T-helper 2 cell treated with Interferon-gamma antibody and Interleukin-4, amounts not matched to agents 5 μg/mL and 100 μg/mL, for 36 hours (primary cell): ENCODE results near the gene ROBO1.

Experiments used
- DNase-seq: peaks from one replicate; pipeline ENCODE4 v3.0.0; 2021; ENCODE audit warnings: low spot score
- H3K27ac Mint-ChIP-seq: one replicate; pipeline ENCODE4 v1.8.0; 2021; ENCODE audit warnings: mild to moderate bottlenecking, mixed read lengths
- H3K27me3 Mint-ChIP-seq: one replicate; pipeline ENCODE4 v1.8.0; 2021; ENCODE audit warnings: low read depth, mixed read lengths
- H3K36me3 Mint-ChIP-seq: one replicate; pipeline ENCODE4 v1.8.0; 2021; ENCODE audit warnings: low read depth, mixed read lengths
- H3K4me1 Mint-ChIP-seq: one replicate; pipeline ENCODE4 v1.8.0; 2021; ENCODE audit warnings: low read depth, mixed read lengths
- H3K4me3 Mint-ChIP-seq: one replicate; pipeline ENCODE4 v1.8.0; 2022; ENCODE audit warnings: mild to moderate bottlenecking, moderate library complexity, mixed read lengths
- H3K9me3 Mint-ChIP-seq: one replicate; pipeline ENCODE4 v1.8.0; 2021; ENCODE audit warnings: mixed read lengths

Gene ROBO1

DNA sequence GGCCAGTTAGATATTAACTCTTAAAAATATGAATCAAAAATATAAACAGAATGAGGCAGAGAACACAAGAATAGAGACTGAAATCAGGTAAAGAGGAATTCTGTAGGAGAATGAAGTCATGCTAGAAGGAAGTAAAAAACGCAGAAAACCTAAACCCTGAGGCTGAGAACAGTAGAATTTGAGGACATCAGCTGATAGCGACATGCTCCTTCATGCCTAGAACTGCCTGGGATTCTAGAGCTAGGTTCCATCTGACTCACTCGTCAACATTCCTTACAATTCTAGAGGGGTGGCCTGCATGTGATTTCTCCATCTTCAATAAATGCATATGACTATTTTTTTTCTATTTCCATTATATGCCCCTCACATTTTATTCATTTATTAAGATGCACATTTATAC lies 343.0 kb downstream of the ROBO1 start:
- Mint-ChIP-seq H3K27me3 (no peaks in the 10 kb centered on the region), H3K36me3 (no peaks in the 10 kb centered on the region), H3K9me3 (peaks cover 22% of the 10 kb centered on the region), H3K4me3 (no peak overlapping the region), H3K4me1 (no peaks in the 10 kb centered on the region), H3K27ac (no peak overlapping the region)
- no peak for DNase-seq

DNA sequence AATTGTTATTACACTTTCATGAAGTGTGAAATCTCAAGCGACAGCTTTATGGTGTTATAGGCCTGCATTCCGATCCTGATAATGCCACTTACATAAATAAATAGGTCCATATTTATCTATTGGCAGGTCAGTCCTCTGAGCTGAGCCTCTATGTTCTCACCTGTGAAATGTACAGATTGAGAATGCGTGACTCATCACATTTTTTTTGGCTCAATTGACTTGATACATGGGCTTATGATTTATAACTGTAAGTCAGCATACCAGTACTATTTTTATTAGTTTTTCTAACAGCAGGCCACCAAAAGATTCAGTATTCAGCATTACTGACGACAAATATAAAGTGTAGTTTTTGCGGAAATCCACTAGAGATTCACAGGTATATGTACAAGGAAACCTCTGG lies 344.4 kb downstream of the ROBO1 start:
- no peak overlapping the region for H3K27ac Mint-ChIP-seq
- no peaks in the 10 kb centered on the region for H3K27me3 Mint-ChIP-seq
- peaks cover 22% of the 10 kb centered on the region for H3K9me3 Mint-ChIP-seq
- H3K36me3 Mint-ChIP-seq = no peaks in the 10 kb centered on the region
- DNase-seq = no peak
- H3K4me1 Mint-ChIP-seq = no peaks in the 10 kb centered on the region
- H3K4me3 Mint-ChIP-seq = no peak overlapping the region

DNA sequence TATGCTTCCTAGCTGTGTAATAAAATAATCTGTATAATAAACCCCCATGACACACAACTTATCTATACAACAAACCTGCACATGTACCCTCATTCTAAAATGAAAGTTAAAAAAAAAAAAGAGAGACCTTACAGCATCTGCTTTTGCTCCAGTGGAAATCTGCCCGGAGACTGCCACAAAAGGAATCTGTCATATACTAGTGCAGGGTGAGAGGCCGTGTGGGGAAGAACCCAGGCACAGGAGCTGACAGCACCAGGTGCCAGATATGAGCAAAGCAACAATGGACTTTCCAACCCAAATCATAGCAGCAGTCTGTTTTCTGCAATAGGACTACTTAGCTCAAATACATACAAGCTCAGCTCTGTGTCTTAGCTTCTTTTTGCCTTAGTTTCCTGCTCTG lies 346.5 kb downstream of the ROBO1 start:
- no peak overlapping the region for H3K4me3 Mint-ChIP-seq
- no peak overlapping the region for H3K27ac Mint-ChIP-seq
- H3K27me3 Mint-ChIP-seq = no peaks in the 10 kb centered on the region
- H3K4me1 Mint-ChIP-seq = no peaks in the 10 kb centered on the region
- no peak for DNase-seq
- peaks cover 22% of the 10 kb centered on the region for H3K9me3 Mint-ChIP-seq
- no peaks in the 10 kb centered on the region for H3K36me3 Mint-ChIP-seq

DNA sequence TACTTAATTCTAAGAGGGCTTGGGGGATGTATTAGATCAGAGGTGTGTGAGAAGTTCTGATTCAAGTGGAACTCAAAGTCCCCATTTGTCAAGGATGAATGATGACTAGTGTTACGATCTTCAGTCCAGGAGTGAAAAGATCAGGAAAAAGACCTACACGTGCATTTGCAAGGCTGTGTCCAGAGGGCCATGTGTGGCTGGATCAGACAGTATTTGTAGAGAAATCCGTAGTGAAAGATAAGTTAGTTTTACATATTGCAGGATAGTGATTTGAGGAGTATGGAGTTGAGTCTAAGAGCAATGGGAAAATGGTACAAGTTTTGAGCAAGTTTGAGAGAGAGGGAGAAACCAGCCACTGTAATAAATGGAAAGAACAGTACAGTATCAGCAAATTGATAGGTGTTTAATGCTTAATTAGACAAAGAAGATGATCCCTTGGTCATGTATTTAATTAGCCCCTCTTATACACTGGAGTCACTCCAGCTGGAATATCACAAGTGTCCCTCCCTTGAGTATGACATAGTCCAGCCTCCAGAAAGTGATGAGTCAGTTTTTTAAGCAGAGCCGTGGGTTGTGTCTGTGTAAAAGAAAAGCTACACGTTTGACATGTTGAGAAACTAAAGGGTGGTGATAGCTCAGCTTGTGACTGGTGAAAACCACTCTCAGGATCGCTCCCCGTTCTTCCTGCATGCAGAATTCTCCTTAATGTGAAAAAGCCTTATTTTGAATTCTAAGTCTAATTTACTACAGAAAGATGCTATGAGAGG lies 348.8 kb downstream of the ROBO1 start:
- no peak for DNase-seq
- Mint-ChIP-seq H3K9me3 (peaks cover 25% of the 10 kb centered on the region), H3K4me3 (no peak overlapping the region), H3K4me1 (no peaks in the 10 kb centered on the region), H3K27ac (no peak overlapping the region), H3K36me3 (no peaks in the 10 kb centered on the region), H3K27me3 (no peaks in the 10 kb centered on the region)

DNA sequence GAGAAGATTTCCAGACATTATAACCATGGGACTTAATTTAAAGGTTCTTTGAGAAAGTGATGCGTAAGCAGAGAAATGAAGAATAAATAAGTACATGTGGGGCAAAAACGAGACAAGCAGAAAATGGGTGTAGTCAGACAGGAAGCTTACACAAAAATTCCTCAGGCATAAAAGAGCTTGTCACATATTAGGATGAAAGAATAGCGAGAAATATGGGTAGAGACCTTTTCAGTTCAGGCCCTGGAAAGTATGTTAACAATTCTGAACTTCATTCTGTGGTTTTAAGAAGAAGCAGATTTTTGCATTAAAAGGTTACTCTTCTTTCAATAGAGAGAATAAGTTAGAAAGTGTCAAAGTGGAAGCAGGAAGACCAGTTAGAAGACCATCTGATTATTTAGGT lies 352.4 kb downstream of the ROBO1 start:
- no peak overlapping the region for H3K27ac Mint-ChIP-seq

DNA sequence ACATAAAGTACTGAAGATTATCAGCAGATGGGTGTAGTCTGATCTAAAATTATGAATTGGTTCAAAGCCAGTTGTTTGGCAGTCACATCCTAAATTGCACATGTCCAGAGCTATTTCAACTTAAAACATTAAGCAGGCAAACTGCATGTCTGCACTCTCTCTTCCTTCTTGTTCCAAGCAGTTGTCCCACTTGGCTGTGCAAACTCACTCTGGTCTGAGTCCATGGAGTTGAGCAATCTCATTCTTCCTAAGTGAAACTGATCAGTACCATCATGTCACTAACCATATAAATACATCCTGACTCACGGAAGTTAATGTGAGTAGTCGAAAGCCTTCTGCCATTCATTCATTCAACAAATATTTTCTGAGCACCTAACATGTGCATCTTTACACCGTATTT lies 353.0 kb downstream of the ROBO1 start:
- H3K4me3 Mint-ChIP-seq = no peak overlapping the region
- no peaks in the 10 kb centered on the region for H3K27me3 Mint-ChIP-seq
- H3K36me3 Mint-ChIP-seq = no peaks in the 10 kb centered on the region
- no peaks in the 10 kb centered on the region for H3K4me1 Mint-ChIP-seq
- DNase-seq = no peak
- H3K9me3 Mint-ChIP-seq = peaks cover 13% of the 10 kb centered on the region
- H3K27ac Mint-ChIP-seq = no peak overlapping the region

More for the DNA sequence above, 352.4 kb downstream of the ROBO1 start:
- no peaks in the 10 kb centered on the region for H3K4me1 Mint-ChIP-seq
- no peak overlapping the region for H3K4me3 Mint-ChIP-seq
- H3K36me3 Mint-ChIP-seq = no peaks in the 10 kb centered on the region
- H3K9me3 Mint-ChIP-seq = peaks cover 13% of the 10 kb centered on the region
- DNase-seq = no peak
- no peaks in the 10 kb centered on the region for H3K27me3 Mint-ChIP-seq

DNA sequence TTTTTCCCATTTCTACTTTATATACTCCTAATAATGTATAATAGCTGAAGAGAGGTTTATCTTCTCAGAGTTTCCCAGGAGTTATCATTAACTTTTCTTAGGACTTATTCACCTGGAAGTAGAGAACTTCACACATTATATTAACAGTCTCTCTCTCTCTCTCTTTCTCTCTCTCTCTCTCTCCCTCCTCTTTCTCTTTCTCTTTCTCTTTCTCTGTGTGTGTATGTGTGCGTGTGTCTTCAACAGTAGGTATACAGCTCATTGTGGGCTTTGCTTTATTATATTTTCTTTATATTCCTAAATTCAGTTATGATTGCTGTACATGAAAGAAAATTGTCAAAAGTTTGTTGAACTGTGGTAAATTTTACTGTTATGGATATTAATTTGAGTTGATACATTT lies 353.8 kb downstream of the ROBO1 start:
- Mint-ChIP-seq H3K36me3 (no peaks in the 10 kb centered on the region), H3K27ac (no peak overlapping the region), H3K9me3 (peaks cover 13% of the 10 kb centered on the region), H3K4me3 (no peak overlapping the region), H3K4me1 (no peaks in the 10 kb centered on the region), H3K27me3 (no peaks in the 10 kb centered on the region)
- no peak for DNase-seq

DNA sequence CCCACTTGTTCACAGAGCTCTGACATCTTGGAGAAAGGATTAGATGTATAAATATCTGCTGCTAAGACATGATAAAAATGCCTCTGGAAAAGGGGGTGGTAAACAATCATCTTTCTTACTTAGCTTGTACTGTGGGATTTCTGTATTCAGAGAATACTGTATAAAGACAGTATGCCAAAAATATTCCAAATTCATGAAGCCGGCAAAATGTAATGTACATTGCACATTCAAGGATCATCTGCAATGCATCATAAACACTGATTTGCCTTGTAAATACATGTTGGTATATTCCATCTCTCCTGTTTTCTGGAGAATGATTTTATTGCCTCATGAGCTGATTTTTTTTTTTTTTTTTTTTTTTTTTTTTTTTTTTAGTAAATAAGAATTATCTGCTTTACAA lies 355.3 kb downstream of the ROBO1 start:
- no peak for DNase-seq
- no peak overlapping the region for H3K27ac Mint-ChIP-seq
- no peaks in the 10 kb centered on the region for H3K27me3 Mint-ChIP-seq
- H3K36me3 Mint-ChIP-seq = no peaks in the 10 kb centered on the region
- H3K9me3 Mint-ChIP-seq = peaks cover 13% of the 10 kb centered on the region
- H3K4me1 Mint-ChIP-seq = no peaks in the 10 kb centered on the region
- H3K4me3 Mint-ChIP-seq = no peak overlapping the region

DNA sequence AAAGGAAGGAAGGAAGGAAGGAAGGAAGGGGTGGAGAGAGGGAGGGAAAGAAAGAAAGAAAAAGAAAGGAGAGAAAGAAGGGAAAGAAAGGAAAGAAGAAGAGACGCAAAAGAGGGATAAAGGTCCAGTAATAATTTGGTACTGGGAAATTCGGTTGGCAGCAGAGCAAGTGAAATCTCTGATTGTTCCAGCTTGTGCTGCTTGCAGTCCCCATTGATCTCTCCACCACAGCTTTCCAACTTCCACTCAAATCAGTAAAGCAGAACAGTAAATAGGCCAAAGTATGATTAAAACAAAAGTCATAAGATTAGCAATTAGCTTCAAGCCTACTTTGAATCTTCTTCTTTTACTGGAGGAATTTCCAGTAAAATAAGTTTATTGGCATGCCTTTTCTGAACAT lies 357.2 kb downstream of the ROBO1 start:
- no peaks in the 10 kb centered on the region for H3K36me3 Mint-ChIP-seq

DNA sequence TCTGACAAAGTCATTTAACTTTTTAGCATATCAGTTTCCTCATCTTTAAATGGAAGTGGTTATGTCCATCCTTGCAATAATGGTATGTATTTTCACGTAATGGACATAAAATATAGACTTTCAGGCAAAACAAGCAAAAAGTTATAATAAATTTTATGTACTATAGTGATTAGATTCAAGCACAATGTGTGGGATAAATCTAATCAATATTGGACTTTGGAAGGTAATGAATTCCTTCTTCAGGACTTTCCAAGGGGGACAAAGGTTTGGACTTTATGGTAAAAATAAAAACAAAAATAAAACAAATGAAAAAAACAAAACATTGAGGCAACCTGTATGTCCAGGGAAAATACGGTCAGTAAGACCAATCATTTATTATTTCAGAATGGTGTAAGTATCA lies 357.7 kb downstream of the ROBO1 start:
- Mint-ChIP-seq H3K4me3 (no peak overlapping the region), H3K36me3 (no peaks in the 10 kb centered on the region), H3K4me1 (no peaks in the 10 kb centered on the region), H3K27me3 (no peaks in the 10 kb centered on the region), H3K27ac (no peak overlapping the region), H3K9me3 (peaks cover 10% of the 10 kb centered on the region)
- no peak for DNase-seq

More for the DNA sequence above, 357.2 kb downstream of the ROBO1 start:
- no peak overlapping the region for H3K4me3 Mint-ChIP-seq
- no peaks in the 10 kb centered on the region for H3K4me1 Mint-ChIP-seq
- no peak overlapping the region for H3K27ac Mint-ChIP-seq
- no peaks in the 10 kb centered on the region for H3K27me3 Mint-ChIP-seq
- H3K9me3 Mint-ChIP-seq = peaks cover 13% of the 10 kb centered on the region
- DNase-seq = no peak

DNA sequence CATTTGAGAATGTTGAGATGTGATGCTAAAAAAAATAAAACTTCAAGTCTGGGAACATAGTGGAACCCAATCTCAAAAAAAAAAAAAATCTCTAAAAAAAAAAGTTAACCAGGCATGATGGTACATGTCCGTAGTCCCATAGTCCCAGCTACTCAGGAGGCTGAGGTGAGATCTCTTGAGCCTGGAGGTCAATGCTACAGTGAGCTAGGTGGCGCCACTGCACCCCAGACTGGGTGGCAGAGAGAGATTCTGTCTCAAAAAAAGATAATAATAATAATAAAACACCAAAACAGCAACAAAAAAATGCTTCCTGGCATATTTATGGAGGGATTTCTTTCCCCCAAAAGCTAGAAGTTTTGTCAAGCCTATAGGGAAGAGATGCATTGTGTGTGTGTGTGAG lies 361.6 kb downstream of the ROBO1 start:
- Mint-ChIP-seq H3K4me3 (no peak overlapping the region), H3K27ac (no peak overlapping the region), H3K27me3 (no peaks in the 10 kb centered on the region), H3K4me1 (no peaks in the 10 kb centered on the region), H3K9me3 (peaks cover 7% of the 10 kb centered on the region), H3K36me3 (no peaks in the 10 kb centered on the region)
- no peak for DNase-seq

DNA sequence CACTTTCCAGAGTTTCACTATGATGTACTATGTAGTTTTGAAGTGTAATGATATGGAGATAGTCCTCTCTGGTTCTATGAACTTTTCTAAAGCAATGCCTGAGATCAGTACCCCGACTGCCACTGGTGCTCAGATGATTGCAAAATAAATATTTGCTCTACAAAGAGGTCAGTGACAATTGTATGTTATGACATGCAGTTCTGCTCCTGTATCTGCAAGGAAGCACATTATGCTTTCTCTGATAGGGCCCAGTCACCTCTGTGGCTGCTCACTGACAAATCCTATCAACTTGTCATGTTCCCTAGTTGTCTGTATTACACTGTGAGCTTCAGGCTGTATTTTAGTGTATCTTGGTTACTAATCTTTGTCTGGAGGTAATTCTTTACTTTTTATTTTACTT lies 362.6 kb downstream of the ROBO1 start:
- no peaks in the 10 kb centered on the region for H3K4me1 Mint-ChIP-seq
- H3K4me3 Mint-ChIP-seq = no peak overlapping the region
- H3K36me3 Mint-ChIP-seq = no peaks in the 10 kb centered on the region
- no peaks in the 10 kb centered on the region for H3K27me3 Mint-ChIP-seq
- peaks cover 10% of the 10 kb centered on the region for H3K9me3 Mint-ChIP-seq
- no peak overlapping the region for H3K27ac Mint-ChIP-seq
- no peak for DNase-seq

DNA sequence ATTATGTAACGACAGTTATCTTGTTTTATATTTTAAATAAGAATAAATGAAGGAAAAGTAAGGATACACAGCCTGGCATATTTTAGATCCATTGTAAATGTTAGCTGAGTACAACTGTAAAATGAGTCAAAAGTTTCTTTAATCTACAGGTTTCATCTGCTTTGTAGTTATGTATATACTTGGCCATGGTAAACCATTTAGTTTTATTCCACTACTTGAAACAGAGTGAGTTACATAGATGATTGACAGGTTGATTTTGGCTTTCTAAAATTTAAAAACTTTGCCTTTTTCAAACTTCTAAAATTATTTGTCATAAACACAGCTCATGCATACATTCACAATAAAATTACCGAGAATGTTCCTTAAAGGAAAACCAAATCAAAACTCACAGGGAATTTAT lies 371.2 kb downstream of the ROBO1 start:
- no peak for DNase-seq
- Mint-ChIP-seq H3K27ac (no peak overlapping the region), H3K36me3 (no peaks in the 10 kb centered on the region), H3K4me1 (no peaks in the 10 kb centered on the region), H3K27me3 (no peaks in the 10 kb centered on the region), H3K4me3 (no peak overlapping the region), H3K9me3 (peaks cover 25% of the 10 kb centered on the region)

DNA sequence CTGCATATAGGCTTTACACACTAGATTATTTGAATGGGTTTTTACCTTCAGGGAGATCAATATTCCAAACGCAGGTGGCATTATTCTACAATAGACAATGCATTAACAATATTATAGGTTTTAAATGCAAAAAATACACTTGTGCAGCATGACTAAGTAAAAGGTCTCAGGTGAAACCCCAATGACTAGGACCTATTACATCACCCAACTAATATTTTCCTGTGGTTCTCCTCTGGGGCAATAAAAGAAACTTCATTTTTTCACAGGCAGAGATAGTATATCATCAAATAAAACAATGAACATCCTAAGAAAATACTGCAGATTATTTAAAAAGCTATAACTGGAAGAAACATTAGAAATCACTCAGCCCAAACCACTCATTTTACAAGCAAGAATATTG lies 375.3 kb downstream of the ROBO1 start:
- H3K27ac Mint-ChIP-seq = no peak overlapping the region
- H3K27me3 Mint-ChIP-seq = no peaks in the 10 kb centered on the region
- H3K4me1 Mint-ChIP-seq = no peaks in the 10 kb centered on the region
- no peak overlapping the region for H3K4me3 Mint-ChIP-seq
- no peaks in the 10 kb centered on the region for H3K36me3 Mint-ChIP-seq
- H3K9me3 Mint-ChIP-seq = peaks cover 17% of the 10 kb centered on the region
- no peak for DNase-seq

DNA sequence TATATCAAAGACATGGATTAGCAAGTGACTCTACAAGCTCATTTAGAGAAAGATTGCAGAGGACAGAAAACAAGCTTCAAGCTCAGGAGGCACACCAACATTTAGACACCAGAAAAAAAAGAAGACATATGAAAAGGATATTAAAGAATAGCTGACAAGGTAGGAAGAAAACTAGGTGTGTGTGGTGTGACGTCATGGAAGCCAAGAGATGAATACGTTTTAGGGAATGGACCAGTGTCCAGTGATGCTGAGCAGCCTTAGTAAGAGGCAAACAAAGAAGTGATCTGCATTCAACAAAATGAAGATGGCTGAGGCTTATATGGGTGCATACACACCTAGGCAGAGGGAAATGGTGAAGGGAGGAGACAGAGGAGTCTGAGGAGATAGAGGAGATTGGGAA lies 377.4 kb downstream of the ROBO1 start:
- no peak for DNase-seq
- H3K27me3 Mint-ChIP-seq = no peaks in the 10 kb centered on the region
- H3K9me3 Mint-ChIP-seq = peaks cover 17% of the 10 kb centered on the region
- no peaks in the 10 kb centered on the region for H3K36me3 Mint-ChIP-seq
- H3K27ac Mint-ChIP-seq = no peak overlapping the region
- no peak overlapping the region for H3K4me3 Mint-ChIP-seq
- no peaks in the 10 kb centered on the region for H3K4me1 Mint-ChIP-seq
